Measurements from ENCODE around the gene EMX1. TPM values are rescaled to one million over a fixed set of nuclear protein-coding genes. Genes with fewer than 3 reads are reported as not detected.

Gene EMX1
- total and polyA plus RNA-seq, 3 donors from 2014 or later, result 4.5 to 13.2 (median 11.3) TPM

DNA sequence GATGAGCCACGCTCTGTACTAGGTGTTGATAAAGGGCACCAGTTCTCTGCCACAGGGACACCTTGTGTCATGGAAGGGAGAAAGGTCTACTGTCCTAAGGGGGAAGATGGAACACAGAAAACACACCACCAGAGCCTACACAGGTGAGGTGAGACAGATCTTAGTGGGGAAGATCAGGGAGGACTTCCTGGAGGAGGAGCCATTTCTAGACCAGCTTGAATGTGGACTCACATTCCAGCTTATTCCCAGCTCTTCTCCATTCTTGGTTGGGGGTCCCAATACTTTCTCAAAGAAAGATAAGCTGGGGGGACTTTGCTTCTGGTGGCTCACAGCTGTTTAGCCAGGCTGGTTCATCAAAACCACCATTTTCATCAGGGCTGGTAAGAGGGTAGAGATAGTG lies 36.2 kb downstream of the EMX1 start:
- Histone ChIP-seq H3K9me3 (no peaks in the 10 kb centered on the region), H3K4me1 (no peaks in the 10 kb centered on the region), H3K4me3 (no peak overlapping the region), H3K27me3 (no peaks in the 10 kb centered on the region), H3K36me3 (ENCODE audit: low read depth, missing control alignments) (no peaks in the 10 kb centered on the region), H3K27ac (no peak overlapping the region)
- TF ChIP-seq, protein P1, sequence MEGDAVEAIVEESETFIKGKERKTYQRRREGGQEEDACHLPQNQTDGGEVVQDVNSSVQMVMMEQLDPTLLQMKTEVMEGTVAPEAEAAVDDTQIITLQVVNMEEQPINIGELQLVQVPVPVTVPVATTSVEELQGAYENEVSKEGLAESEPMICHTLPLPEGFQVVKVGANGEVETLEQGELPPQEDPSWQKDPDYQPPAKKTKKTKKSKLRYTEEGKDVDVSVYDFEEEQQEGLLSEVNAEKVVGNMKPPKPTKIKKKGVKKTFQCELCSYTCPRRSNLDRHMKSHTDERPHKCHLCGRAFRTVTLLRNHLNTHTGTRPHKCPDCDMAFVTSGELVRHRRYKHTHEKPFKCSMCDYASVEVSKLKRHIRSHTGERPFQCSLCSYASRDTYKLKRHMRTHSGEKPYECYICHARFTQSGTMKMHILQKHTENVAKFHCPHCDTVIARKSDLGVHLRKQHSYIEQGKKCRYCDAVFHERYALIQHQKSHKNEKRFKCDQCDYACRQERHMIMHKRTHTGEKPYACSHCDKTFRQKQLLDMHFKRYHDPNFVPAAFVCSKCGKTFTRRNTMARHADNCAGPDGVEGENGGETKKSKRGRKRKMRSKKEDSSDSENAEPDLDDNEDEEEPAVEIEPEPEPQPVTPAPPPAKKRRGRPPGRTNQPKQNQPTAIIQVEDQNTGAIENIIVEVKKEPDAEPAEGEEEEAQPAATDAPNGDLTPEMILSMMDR (IDR thresholded peaks at IDR 0.05), result no peak
- TF ChIP-seq POLR2A (IDR thresholded peaks at IDR 0.05), result no peak
- no peak for DNase-seq
- intact Hi-C loops (cut with DNase I; ENCODE audit: low total_unique reads), result no loop called here
- WGBS, 2 donors, result 95 to 100% methylated on average over 1 of the region's 1 CpG

DNA sequence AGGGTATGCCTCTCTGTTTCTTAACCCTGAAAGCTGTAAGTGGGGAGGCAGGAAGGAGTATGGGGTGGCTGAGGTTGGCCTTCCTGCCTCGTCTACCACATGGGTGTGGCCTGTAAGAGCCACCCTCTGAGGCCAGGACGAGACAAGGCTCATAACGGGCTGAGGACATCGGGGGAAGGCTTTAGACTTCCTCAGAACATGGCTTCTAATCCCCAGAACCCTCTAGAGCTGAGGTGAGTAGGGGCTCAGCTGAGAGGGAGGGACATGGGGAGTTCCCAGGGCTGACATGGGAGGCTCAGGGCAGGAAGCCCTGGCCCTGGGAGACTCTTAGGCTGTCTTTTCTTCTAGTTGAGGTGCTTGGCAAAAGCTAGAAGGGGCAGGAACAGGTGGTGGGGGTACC lies 36.7 kb downstream of the EMX1 start:
- TF ChIP-seq POLR2A (IDR thresholded peaks at IDR 0.05), result no peak
- TF ChIP-seq, protein P1 (IDR thresholded peaks at IDR 0.05), result no peak
- no peak overlapping the region for H3K27ac ChIP-seq
- no peaks in the 10 kb centered on the region for H3K9me3 ChIP-seq
- WGBS, 2 donors, result 91 to 97% methylated on average over 4 of the region's 4 CpGs
- no peaks in the 10 kb centered on the region for H3K27me3 ChIP-seq
- no peaks in the 10 kb centered on the region for H3K4me1 ChIP-seq
- no peak for DNase-seq
- intact Hi-C loops (cut with DNase I; ENCODE audit: low total_unique reads), result no loop called here
- no peaks in the 10 kb centered on the region for H3K36me3 ChIP-seq (ENCODE audit: low read depth, missing control alignments)
- H3K4me3 ChIP-seq, result no peak overlapping the region

DNA sequence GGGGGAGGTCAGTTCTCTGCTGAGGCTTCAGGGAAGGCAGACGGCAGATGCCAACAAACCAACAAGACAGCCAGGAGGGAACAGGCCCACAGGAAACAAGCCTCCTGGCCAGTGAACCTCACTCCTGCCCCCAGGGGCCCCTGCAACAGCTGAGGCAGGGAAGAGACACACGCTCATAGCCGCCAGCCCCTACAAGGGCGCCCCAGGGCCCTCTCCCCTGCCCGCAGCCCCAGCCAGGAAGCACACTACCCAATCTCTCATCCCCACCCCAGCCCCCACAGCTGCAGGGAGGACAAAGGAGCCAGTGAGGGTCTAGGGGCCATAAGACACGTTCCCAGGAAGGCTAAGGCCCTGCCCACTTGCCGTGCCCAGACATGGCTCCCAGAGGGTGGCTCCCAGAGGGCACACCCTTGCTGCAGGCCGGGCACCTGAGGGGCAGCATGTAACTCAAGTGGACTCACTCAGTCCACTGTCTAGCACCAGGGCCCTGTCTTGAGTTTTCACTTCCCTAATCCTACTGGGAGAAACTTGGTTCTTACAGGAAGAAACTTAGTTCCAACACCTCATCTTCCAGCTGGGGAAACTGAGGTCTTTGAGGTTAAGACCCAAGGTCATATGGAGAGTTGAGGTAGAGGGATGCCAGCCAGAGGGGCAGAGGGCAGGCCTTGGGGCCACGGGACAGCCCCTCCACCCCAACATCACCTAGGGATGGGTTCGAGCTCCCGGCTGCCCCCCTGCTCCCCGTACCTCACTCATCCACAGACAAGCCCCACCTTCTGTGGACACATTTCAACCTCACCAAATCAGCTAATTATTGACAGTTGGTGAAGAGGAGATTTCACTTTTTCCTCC lies 37.3 kb downstream of the EMX1 start:
- DNase-seq, result no peak
- TF ChIP-seq, protein P1 (IDR thresholded peaks at IDR 0.05), result no peak
- no peak for TF ChIP-seq POLR2A (IDR thresholded peaks at IDR 0.05)
- Histone ChIP-seq H3K27ac (no peak overlapping the region), H3K9me3 (no peaks in the 10 kb centered on the region), H3K4me3 (no peak overlapping the region), H3K36me3 (ENCODE audit: low read depth, missing control alignments) (no peaks in the 10 kb centered on the region), H3K27me3 (no peaks in the 10 kb centered on the region), H3K4me1 (no peaks in the 10 kb centered on the region)
- intact Hi-C loops (cut with DNase I; ENCODE audit: low total_unique reads), result no loop called here
- WGBS, 2 donors, result 87 to 100% methylated on average over 4 to 12 of the region's 12 CpGs

DNA sequence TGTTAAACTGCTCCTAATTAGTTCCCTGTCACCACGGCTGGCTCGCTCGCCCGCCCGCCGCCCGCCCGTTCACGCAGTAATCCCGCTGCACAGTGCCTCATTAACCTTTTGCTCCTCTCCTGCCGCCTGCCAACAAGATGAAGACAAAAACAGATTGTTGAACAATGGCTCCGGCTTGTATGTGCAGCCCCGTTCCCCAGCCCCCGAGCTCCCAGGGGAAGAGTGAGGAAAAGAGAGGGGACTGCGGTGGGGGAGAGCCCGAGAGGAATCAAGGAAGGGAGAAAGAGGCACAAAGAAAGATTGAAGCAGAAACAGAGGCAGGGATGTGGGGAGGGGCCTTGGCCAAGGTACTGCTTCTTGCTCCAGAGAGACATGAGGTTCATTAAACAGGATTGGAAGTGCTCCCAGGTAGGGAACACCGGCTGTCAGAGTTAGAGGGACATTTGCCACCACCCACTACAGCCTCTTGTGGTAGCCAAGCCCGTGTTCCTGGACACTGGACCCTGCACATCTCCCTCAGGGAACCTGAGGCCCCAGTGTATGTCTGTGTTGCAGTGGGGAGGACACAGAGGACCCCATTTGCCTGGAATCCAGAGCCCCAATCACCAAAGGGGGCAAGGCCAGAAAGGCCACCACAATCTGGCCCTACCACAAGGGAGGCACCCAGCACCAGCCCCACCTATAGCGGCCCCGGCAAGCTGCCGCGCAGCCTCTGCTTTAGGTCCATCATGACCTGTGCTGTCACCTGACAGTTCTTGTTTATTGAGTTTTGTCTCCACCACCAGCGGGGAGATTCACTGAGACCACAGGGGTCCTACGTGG lies 38.1 kb downstream of the EMX1 start:
- Histone ChIP-seq H3K9me3 (no peaks in the 10 kb centered on the region), H3K27ac (no peak overlapping the region), H3K4me1 (no peaks in the 10 kb centered on the region), H3K27me3 (no peaks in the 10 kb centered on the region), H3K36me3 (ENCODE audit: low read depth, missing control alignments) (no peaks in the 10 kb centered on the region), H3K4me3 (no peak overlapping the region)
- 91% methylated on average over 22 to 24 of the region's 24 CpGs for WGBS, 2 donors
- no peak for TF ChIP-seq POLR2A (IDR thresholded peaks at IDR 0.05)
- TF ChIP-seq, protein P1 (IDR thresholded peaks at IDR 0.05), result no peak
- intact Hi-C loops (cut with DNase I; ENCODE audit: low total_unique reads), result no loop called here
- DNase-seq, result no peak

Data from testis (tissue), 3 donors.